ENCODE results near the gene TRIP13.

The TRIP13 gene

DNA sequence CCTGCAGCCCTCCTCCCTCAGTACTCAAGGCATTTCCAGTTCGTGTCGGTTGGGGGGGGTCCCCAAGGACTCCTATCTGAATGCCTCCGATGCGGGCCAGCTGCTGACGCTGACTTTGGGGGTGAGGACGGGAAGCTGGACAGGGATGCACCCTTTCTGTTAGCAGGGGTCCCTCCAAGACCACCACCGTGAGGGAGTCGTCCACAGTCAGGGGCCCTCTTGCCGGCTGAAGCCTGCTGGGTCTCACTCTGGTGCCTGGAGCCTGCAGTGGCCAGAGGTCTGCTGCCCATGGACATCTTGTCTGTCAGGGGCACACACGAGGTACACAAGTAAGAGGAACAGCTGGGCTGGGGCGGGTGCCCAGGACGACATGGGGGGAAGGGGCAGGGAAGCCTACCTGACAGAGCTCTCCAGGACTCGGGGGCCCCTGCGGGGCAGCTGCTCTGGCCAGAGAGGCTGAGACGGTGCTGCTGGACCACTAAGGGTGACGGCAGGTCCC, 32.8 kb upstream of the TRIP13 start:
- DNase-seq (ENCODE audit: low read depth, low spot score): no peak
- TF ChIP-seq, protein P1, sequence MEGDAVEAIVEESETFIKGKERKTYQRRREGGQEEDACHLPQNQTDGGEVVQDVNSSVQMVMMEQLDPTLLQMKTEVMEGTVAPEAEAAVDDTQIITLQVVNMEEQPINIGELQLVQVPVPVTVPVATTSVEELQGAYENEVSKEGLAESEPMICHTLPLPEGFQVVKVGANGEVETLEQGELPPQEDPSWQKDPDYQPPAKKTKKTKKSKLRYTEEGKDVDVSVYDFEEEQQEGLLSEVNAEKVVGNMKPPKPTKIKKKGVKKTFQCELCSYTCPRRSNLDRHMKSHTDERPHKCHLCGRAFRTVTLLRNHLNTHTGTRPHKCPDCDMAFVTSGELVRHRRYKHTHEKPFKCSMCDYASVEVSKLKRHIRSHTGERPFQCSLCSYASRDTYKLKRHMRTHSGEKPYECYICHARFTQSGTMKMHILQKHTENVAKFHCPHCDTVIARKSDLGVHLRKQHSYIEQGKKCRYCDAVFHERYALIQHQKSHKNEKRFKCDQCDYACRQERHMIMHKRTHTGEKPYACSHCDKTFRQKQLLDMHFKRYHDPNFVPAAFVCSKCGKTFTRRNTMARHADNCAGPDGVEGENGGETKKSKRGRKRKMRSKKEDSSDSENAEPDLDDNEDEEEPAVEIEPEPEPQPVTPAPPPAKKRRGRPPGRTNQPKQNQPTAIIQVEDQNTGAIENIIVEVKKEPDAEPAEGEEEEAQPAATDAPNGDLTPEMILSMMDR (IDR thresholded peaks at IDR 0.05; ENCODE audit: low read depth, low read length): no peak
- in situ Hi-C loops (cut with HindIII; ENCODE audit: low sequenced_read_pairs): no loop called here
- H3K4me3 ChIP-seq (ENCODE audit: low read depth, low read length): no peak overlapping the region

DNA sequence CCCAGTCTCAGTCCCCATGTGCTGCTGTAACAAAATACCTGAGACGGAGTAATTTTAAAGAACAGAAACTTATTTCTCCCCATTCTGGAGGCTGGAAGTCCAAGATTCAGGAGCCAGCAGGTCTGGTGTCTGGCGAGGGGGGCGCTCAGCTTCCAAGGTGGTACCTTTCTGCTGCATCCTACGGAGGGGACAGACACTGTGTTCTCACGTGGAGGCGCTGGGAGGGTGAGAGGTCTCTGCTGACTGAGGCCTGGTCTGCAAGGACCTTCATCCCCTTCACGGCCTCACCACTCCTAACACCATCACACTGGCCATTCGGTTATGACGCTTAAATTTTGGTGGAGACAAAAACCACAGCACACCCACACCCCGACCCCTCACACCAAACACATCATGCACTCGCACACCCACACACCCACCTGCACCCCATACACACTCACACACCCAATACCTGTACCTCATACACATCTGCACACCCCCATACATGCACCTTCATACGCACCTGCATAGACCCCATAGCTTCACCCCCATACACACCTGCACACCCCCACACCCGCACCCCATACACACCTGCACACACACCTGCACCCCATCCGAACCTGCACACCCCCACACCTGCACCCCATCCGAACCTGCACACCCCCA, 32.1 kb upstream of the TRIP13 start:
- TF ChIP-seq, protein P1 (IDR thresholded peaks at IDR 0.05; ENCODE audit: low read depth, low read length): no peak
- H3K4me3 ChIP-seq (ENCODE audit: low read depth, low read length): no peak overlapping the region
- no peak for DNase-seq (ENCODE audit: low read depth, low spot score)
- in situ Hi-C loops (cut with HindIII; ENCODE audit: low sequenced_read_pairs): no loop called here

GRCh38 chr5:861442-862366, 31.0 kb upstream of the TRIP13 start:
- in situ Hi-C loops (cut with HindIII; ENCODE audit: low sequenced_read_pairs): no loop called here
- no peak overlapping the region for H3K4me3 ChIP-seq (ENCODE audit: low read depth, low read length)
- no peak for DNase-seq (ENCODE audit: low read depth, low spot score)
- TF ChIP-seq, protein P1 (IDR thresholded peaks at IDR 0.05; ENCODE audit: low read depth, low read length): no peak

GRCh38 chr5:862367-863243, 30.1 kb upstream of the TRIP13 start:
- in situ Hi-C loops (cut with HindIII; ENCODE audit: low sequenced_read_pairs): no loop called here
- TF ChIP-seq, protein P1 (IDR thresholded peaks at IDR 0.05; ENCODE audit: low read depth, low read length): no peak
- no peak for DNase-seq (ENCODE audit: low read depth, low spot score)
- H3K4me3 ChIP-seq (ENCODE audit: low read depth, low read length): no peak overlapping the region

DNA sequence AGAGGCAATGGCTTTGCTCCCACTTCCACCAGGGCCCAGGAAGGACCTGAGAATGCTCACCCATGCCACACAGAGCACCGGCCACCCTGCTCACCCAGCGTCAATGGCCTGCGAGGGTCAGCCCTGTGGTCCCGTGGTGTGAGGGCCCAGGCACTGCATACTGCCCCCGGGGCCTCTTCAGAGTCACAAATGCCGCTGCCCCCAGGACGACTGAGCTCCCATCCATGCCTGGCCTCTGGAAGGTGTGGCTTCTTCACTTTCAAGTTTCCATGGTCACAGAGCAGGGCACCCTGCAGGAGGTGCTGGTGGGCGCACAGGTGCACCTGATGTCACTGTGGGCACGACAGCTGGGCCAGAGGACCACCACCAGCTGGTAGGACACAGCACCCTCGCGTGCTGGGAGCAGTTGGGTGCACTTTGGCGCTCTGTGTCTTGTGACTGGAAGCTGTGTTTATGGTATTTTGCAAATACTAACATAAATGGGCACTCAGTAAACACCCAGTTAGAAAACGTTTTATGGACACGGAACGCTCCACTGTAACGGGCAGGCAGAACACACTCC, 29.4 kb upstream of the TRIP13 start:
- TF ChIP-seq, protein P1 (IDR thresholded peaks at IDR 0.05; ENCODE audit: low read depth, low read length): no peak
- DNase-seq (ENCODE audit: low read depth, low spot score): no peak
- in situ Hi-C loops (cut with HindIII; ENCODE audit: low sequenced_read_pairs): no loop called here
- no peak overlapping the region for H3K4me3 ChIP-seq (ENCODE audit: low read depth, low read length)

Data from astrocyte of the spinal cord (primary cell).